HCT116 (cell line): ENCODE measurements around the gene LRP1B. TPM values are rescaled to one million over a fixed set of nuclear protein-coding genes. Genes with fewer than 3 reads are reported as not detected.

ENCODE experiments used
- ATAC-seq: fragments of 200-7000 bp; cut with Tn5 transposase; 2 replicates; pipeline ENCODE4 v1.9.1; 2020; ENCODE audit warnings: mild to moderate bottlenecking, moderate library complexity
- BruUV-seq: library from RNA; stranded (reverse); fragments of 400-500 nt; replicated peaks from 2 replicates; lab custom pipeline; 2021; lab: Mats Ljungman, UMichigan
- CTCF ChIA-PET: fragments of 300-600 bp; sonication (Branson Sonifier 250); formaldehyde crosslinking; loops from one replicate; lab custom pipeline; 2021; ENCODE audit warnings: antibody characterized with exemption; lab: Charles Lee
- POLR2A ChIA-PET: fragments of 300-600, 350-600 bp; sonication (Branson Sonifier 250); formaldehyde crosslinking; loops from one replicate; lab custom pipeline; 2021; ENCODE audit warnings: antibody characterized with exemption; lab: Charles Lee
- RAD21 ChIA-PET, 2 experiments: fragments of 300-600 bp; sonication (Branson Sonifier 250); formaldehyde crosslinking; loops; one replicate each; lab custom pipeline; 2023; ENCODE audit warnings: low total read pairs in 2 of 2; ENCODE audit not compliant: uncharacterized antibody in 2 of 2, unreplicated experiment in 2 of 2, low non-redundant PET in 1 of 2; lab: Charles Lee
- DNase-seq: peaks from one replicate; pipeline ENCODE4 v3.0.0-alpha.2; 2010; ENCODE audit warnings: low read depth, low spot score
- H2AFZ ChIP-seq: fragments of 200-600 bp; shearing (Covaris generic), sonication (generic); 2 replicates; pipeline ENCODE4 v1.6.1; 2017; ENCODE audit warnings: low read depth, mixed run types, mixed read lengths, antibody characterized with exemption, low read length; ENCODE audit not compliant: poor library complexity, severe bottlenecking
- H3K27ac ChIP-seq: 2 replicates; pipeline ENCODE4 v1.5.1; 2012; ENCODE audit warnings: low read depth, low read length
- H3K27me3 ChIP-seq: fragments of 200-600 bp; sonication (generic); 2 replicates; pipeline ENCODE4 v1.6.1; 2016; ENCODE audit warnings: mixed run types, low read length, mixed read lengths; ENCODE audit not compliant: insufficient read depth
- H3K36me3 ChIP-seq, 2 experiments: fragments of 200-500 bp in 1 of 2; fragments of 200-600 bp in 1 of 2; sonication (Bioruptor generic) in 1 of 2; sonication (generic) in 1 of 2; 2 replicates each; pipeline versions ENCODE4 v1.5.1 to v1.6.1; 2014 to 2016; ENCODE audit warnings: low read length in 2 of 2, inconsistent platforms in 1 of 2, mixed read lengths in 1 of 2, mixed run types in 1 of 2; ENCODE audit not compliant: insufficient read depth in 2 of 2, control insufficient read depth in 1 of 2
- H3K4me1 ChIP-seq, 2 experiments: fragments of 200-600 bp in 1 of 2; sonication (generic) in 1 of 2; 2 replicates each; pipeline versions ENCODE4 v1.5.1 to v1.6.1; 2012 to 2017; ENCODE audit warnings: low read length in 2 of 2, inconsistent platforms in 1 of 2, mild to moderate bottlenecking in 1 of 2, mixed read lengths in 1 of 2, mixed run types in 1 of 2, moderate library complexity in 1 of 2; ENCODE audit not compliant: insufficient read depth in 2 of 2, control insufficient read depth in 1 of 2
- H3K4me2 ChIP-seq: fragments of 200-600 bp; sonication (generic); 2 replicates; pipeline ENCODE4 v1.6.1; 2017; ENCODE audit warnings: mixed run types, low read length, mixed read lengths
- H3K4me3 ChIP-seq, 2 experiments: fragments of 200-600 bp in 1 of 2; sonication (generic) in 1 of 2; replicated peaks in 1 of 2; 2 replicates each; pipeline ENCODE4 v1.5.1; 2011 to 2016; ENCODE audit warnings: low read length in 2 of 2, control low read depth in 1 of 2, low read depth in 1 of 2, mild to moderate bottlenecking in 1 of 2, mixed read lengths in 1 of 2, mixed run types in 1 of 2
- H3K79me2 ChIP-seq: fragments of 200-600 bp; sonication (generic); 2 replicates; pipeline ENCODE4 v1.6.1; 2017; ENCODE audit warnings: mild to moderate bottlenecking, mixed run types, low read length, moderate library complexity, mixed read lengths; ENCODE audit not compliant: insufficient read depth
- H3K9ac ChIP-seq: fragments of 200-600 bp; sonication (generic); 2 replicates; pipeline ENCODE4 v1.6.1; 2016; ENCODE audit warnings: low read length, mixed read lengths
- H3K9me2 ChIP-seq: fragments of 200-600 bp; sonication (generic), shearing (Covaris generic); 2 replicates; pipeline ENCODE4 v1.6.1; 2017; ENCODE audit warnings: mixed run types, mild to moderate bottlenecking, moderate library complexity; ENCODE audit not compliant: insufficient read depth
- H3K9me3 ChIP-seq, 2 experiments: fragments of 200-500 bp in 1 of 2; fragments of 200-600 bp in 1 of 2; sonication (Bioruptor generic) in 1 of 2; sonication (generic) in 1 of 2; 2 replicates each; pipeline ENCODE4 v1.6.1; 2014 to 2017; ENCODE audit warnings: low read length in 2 of 2, mixed read lengths in 2 of 2, inconsistent platforms in 1 of 2, low read depth in 1 of 2, mild to moderate bottlenecking in 1 of 2, mixed run types in 1 of 2, moderate library complexity in 1 of 2; ENCODE audit not compliant: control insufficient read depth in 1 of 2, insufficient read depth in 1 of 2
- H4K20me1 ChIP-seq: fragments of 200-600 bp; sonication (generic), shearing (Covaris generic); 2 replicates; pipeline ENCODE4 v1.6.1; 2017; ENCODE audit warnings: mixed run types, mild to moderate bottlenecking, moderate library complexity; ENCODE audit not compliant: insufficient read depth
- CEBPB ChIP-seq: IDR thresholded peaks from 2 replicates; pipeline ENCODE4 v1.6.1; 2012; ENCODE audit warnings: low read depth
- CTCF ChIP-seq, 3 experiments: fragments of 200-600 bp in 1 of 3; sonication (generic) in 1 of 3; IDR thresholded peaks in 2 of 3; conservative IDR thresholded peaks in 1 of 3; 2 replicates each; pipeline ENCODE4 v1.5.1; 2012 to 2017; ENCODE audit warnings: low read depth in 2 of 3, low read length in 2 of 3, antibody characterized with exemption in 1 of 3, borderline replicate concordance in 1 of 3, control low read depth in 1 of 3, mild to moderate bottlenecking in 1 of 3, mixed read lengths in 1 of 3, mixed run types in 1 of 3, moderate library complexity in 1 of 3; ENCODE audit not compliant: insufficient read depth in 1 of 3
- EZH2 ChIP-seq: fragments of 200-600 bp; sonication (generic); IDR thresholded peaks from 2 replicates; pipeline ENCODE4 v1.6.1; 2017; ENCODE audit warnings: antibody characterized with exemption, mixed run types
- EZH2phosphoT487 ChIP-seq: fragments of 200-600 bp; IDR thresholded peaks from 2 replicates; pipeline ENCODE4 v1.6.1; 2018; ENCODE audit warnings: antibody characterized with exemption, borderline replicate concordance
- MAX ChIP-seq: IDR thresholded peaks from 2 replicates; pipeline ENCODE4 v1.6.1; 2012
- REST ChIP-seq: IDR thresholded peaks from 2 replicates; pipeline ENCODE4 v1.6.1; 2012; ENCODE audit warnings: low read depth
- SIN3A ChIP-seq: IDR thresholded peaks from 2 replicates; pipeline ENCODE4 v1.6.1; 2012; ENCODE audit warnings: low read depth
- YY1 ChIP-seq: IDR thresholded peaks from 2 replicates; pipeline ENCODE4 v1.6.1; 2011; ENCODE audit warnings: low read length, low read depth, moderate library complexity, mild to moderate bottlenecking; ENCODE audit not compliant: insufficient replicate concordance; ENCODE audit errors: extremely low read depth
- ZNF274 ChIP-seq: fragments of 200-500 bp; sonication (Bioruptor generic); IDR thresholded peaks from 2 replicates; pipeline ENCODE4 v1.6.1; 2014; ENCODE audit warnings: mild to moderate bottlenecking, low read depth, low read length, inconsistent platforms
- intact Hi-C: fragments of 100-400 bp; cut with micrococcal nuclease; formaldehyde crosslinking; loops from 2 replicates; pipeline ENCODE4 v1.10.0; 2022
- total RNA-seq: library from RNA; stranded (reverse); gene quantifications from one replicate; pipeline ENCODE4 v1.2.1, GENCODE V29; 2021; ENCODE audit not compliant: unreplicated experiment

The LRP1B gene
- total RNA-seq, 1 experiment from 2014 or later = 0.34 TPM

GRCh38 chr2:142178604-142179003 lies 47.8 kb upstream of the LRP1B start:
- DNase-seq (no peak), ATAC-seq (no peak)
- Histone ChIP-seq H2AFZ (no peak overlapping the region), H3K27ac (no peak overlapping the region), H3K4me3 (no peak overlapping the region), H3K27me3 (no peaks in the 10 kb centered on the region), H3K9ac (no peak overlapping the region), H3K9me2 (no peaks in the 10 kb centered on the region), H3K9me3 (no peaks in the 10 kb centered on the region), H3K79me2 (no peaks in the 10 kb centered on the region), H3K36me3 (no peaks in the 10 kb centered on the region), H3K4me1 (peaks cover 0 to 9% of the 10 kb centered on the region in 2 experiments; a peak in 2 of 4 replicates), H3K4me2 (no peak overlapping the region), H4K20me1 (no peaks in the 10 kb centered on the region)
- ChIA-PET RAD21 (no interaction called here), POLR2A (no interaction called here), CTCF (no interaction called here)
- BruUV-seq = no TSS peak
- intact Hi-C loops = no loop called here
- no peak for TF ChIP-seq YY1

DNA sequence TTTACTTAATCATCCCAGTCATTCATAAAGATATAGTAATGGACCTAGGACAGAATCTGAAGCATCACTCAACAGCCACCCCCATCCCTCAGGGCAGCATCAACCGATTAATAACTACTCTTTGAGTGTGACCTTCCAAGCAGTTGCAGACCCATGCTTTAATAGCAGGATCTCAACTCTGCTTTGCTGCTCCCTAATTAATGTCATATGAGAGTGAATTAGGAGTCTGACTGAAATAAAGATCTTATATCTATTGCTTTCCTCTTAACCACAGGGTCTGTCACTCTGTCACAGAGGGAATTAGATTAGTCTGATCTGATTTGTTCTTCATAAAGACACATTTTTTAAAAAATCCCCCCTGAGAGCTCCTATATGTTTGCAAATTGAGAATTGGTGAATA lies 46.1 kb upstream of the LRP1B start:
- TF ChIP-seq EZH2phosphoT487 (no peak), CEBPB (no peak), MAX (no peak), SIN3A (no peak), CTCF (IDR thresholded peaks at IDR 0.05 in 2 of 3, conservative IDR thresholded peaks at IDR 0.05 in 1 of 3; ENCODE audit: borderline replicate concordance in 1 of 3, insufficient read depth in 1 of 3, low read depth in 2 of 3, low read length in 2 of 3) (no peak), YY1 (no peak), ZNF274 (no peak), EZH2 (no peak), REST (no peak)
- ChIA-PET POLR2A (no interaction called here), CTCF (no interaction called here), RAD21 (no interaction called here)
- H3K4me3 ChIP-seq = no peak overlapping the region
- H4K20me1 ChIP-seq = no peaks in the 10 kb centered on the region
- BruUV-seq = no TSS peak
- no peak for ATAC-seq
- H3K79me2 ChIP-seq = no peaks in the 10 kb centered on the region
- H3K9me3 ChIP-seq = no peaks in the 10 kb centered on the region
- H3K27ac ChIP-seq = no peak overlapping the region
- H3K9ac ChIP-seq = no peak overlapping the region
- no peak for DNase-seq
- H3K4me1 ChIP-seq = peaks cover 0 to 9% of the 10 kb centered on the region in 2 experiments; a peak in 2 of 4 replicates
- no peak overlapping the region for H3K4me2 ChIP-seq
- no peak overlapping the region for H2AFZ ChIP-seq
- H3K36me3 ChIP-seq = no peaks in the 10 kb centered on the region
- H3K27me3 ChIP-seq = no peaks in the 10 kb centered on the region
- intact Hi-C loops = no loop called here
- H3K9me2 ChIP-seq = no peaks in the 10 kb centered on the region
